Measurements from ENCODE around the gene TMEM186. TPM values are rescaled to one million over a fixed set of nuclear protein-coding genes. Genes with fewer than 3 reads are reported as not detected.

Gene TMEM186
- total and polyA plus RNA-seq, 2 of the 8 experiments (the other 6 are each of a cell fraction or from before 2014, with no cell fraction given) = 13.1 TPM

GRCh38 chr16:8804313-8804712 is 6.9 kb upstream of the TMEM186 start:
- Histone ChIP-seq H3K23me2 (ENCODE audit: low read depth, low read length) (no peaks in the 10 kb centered on the region), H2BK5ac (ENCODE audit: low read depth, low read length) (no peak overlapping the region), H3K27ac (ENCODE audit: low read depth, low read length) (no peak overlapping the region), H3K4me1 (replicated peaks in 1 of 4; ENCODE audit: control insufficient read depth in 3 of 4, insufficient read depth in 4 of 4, low read length in 3 of 4) (no peaks in the 10 kb centered on the region), H4K91ac (replicated peaks; ENCODE audit: insufficient read length, low read length) (no peak overlapping the region), H3K79me1 (ENCODE audit: low read depth, low read length) (peaks cover 2% of the 10 kb centered on the region), H2BK12ac (ENCODE audit: low read depth, low read length) (no peak overlapping the region), H2BK20ac (ENCODE audit: low read length) (no peak overlapping the region), H4K8ac (ENCODE audit: extremely low read depth, insufficient read depth, low read length) (no peak overlapping the region), H3K9ac (replicated peaks in 1 of 4; ENCODE audit: extremely low read depth in 1 of 4, low read depth in 3 of 4, low read length in 3 of 4) (no peak overlapping the region), H3K14ac (ENCODE audit: insufficient read length) (no peak overlapping the region), H3K18ac (ENCODE audit: extremely low read depth, low read length) (no peak overlapping the region), H3K36me3 (ENCODE audit: control insufficient read depth in 2 of 4, insufficient read depth in 4 of 4, low read length in 3 of 4) (peaks cover 29 to 72% (median 58%) of the 10 kb centered on the region in 4 experiments), H3K79me2 (ENCODE audit: control insufficient read depth in 1 of 2, insufficient read depth in 2 of 2, low read length in 2 of 2) (peaks cover 0 to 35% of the 10 kb centered on the region in 2 experiments; a peak in 3 of 4 replicates), H3K56ac (replicated peaks; ENCODE audit: insufficient read length, low read depth, low read length) (no peak overlapping the region), H3K4me2 (ENCODE audit: insufficient read depth in 1 of 2, low read depth in 2 of 2, low read length in 2 of 2) (no peak overlapping the region), H2AK5ac (ENCODE audit: low read depth, low read length) (no peak overlapping the region), H3K4me3 (ENCODE audit: extremely low read depth in 1 of 4, insufficient read depth in 2 of 4, low read depth in 3 of 4, low read length in 4 of 4) (no peak overlapping the region), H2BK120ac (replicated peaks; ENCODE audit: low read depth, low read length) (no peak overlapping the region), H4K5ac (ENCODE audit: insufficient read length, low read depth, low read length) (no peak overlapping the region), H2BK15ac (ENCODE audit: low read length) (no peak overlapping the region), H2AFZ (ENCODE audit: low read length) (no peak overlapping the region), H4K20me1 (replicated peaks in 1 of 2; ENCODE audit: control insufficient read depth in 1 of 2, insufficient read depth in 2 of 2, low read length in 2 of 2) (peaks cover 2 to 5% of the 10 kb centered on the region in 2 experiments), H3K9me3 (ENCODE audit: insufficient read depth in 2 of 2, low read depth in 1 of 2, low read length in 1 of 2) (no peaks in the 10 kb centered on the region), H3K27me3 (replicated peaks in 1 of 4; ENCODE audit: control insufficient read depth in 3 of 4, extremely low read depth in 1 of 4, insufficient read depth in 3 of 4, low read length in 3 of 4) (no peaks in the 10 kb centered on the region), H3K4ac (replicated peaks; ENCODE audit: insufficient read length, low read depth, low read length) (no peak overlapping the region), H3K23ac (ENCODE audit: insufficient read length) (no peak overlapping the region)
- CTCF ChIA-PET (ENCODE audit: partially characterized antibody) = no interaction called here
- POLR2A ChIA-PET (ENCODE audit: partially characterized antibody) = interaction anchor here (0.7 to 2.1 kb wide), 3 partner anchors 15 to 67 kb away, joined by 3 to 7 read pairs (median 7); no protein-coding TSS in a partner anchor
- TF ChIP-seq FOSL1 (IDR thresholded peaks at IDR 0.05; ENCODE audit: insufficient read depth, low read depth, low read length) = no peak
- TF ChIP-seq TAF7 (optimal IDR thresholded peaks at IDR 0.05; ENCODE audit: borderline replicate concordance, low read depth, low read length) = no peak
- TF ChIP-seq MAFK (IDR thresholded peaks at IDR 0.05; ENCODE audit: low read depth, low read length) = no peak
- no peak for TF ChIP-seq EP300 (IDR thresholded peaks at IDR 0.05; ENCODE audit: borderline replicate concordance in 1 of 2, low read depth in 2 of 2, low read length in 2 of 2)
- TF ChIP-seq SIRT6 (IDR thresholded peaks at IDR 0.05; ENCODE audit: low read length) = no peak
- no peak for TF ChIP-seq ZNF274 (IDR thresholded peaks at IDR 0.05; ENCODE audit: borderline replicate concordance, extremely low read depth, low read length)
- TF ChIP-seq POLR2A (IDR thresholded peaks at IDR 0.05; ENCODE audit: control extremely low read depth in 1 of 2, low read depth in 2 of 2, low read length in 2 of 2) = no peak
- TF ChIP-seq HDAC6 (IDR thresholded peaks at IDR 0.05; ENCODE audit: low read depth, low read length) = no peak
- no peak for TF ChIP-seq SAP30 (IDR thresholded peaks at IDR 0.05; ENCODE audit: insufficient read depth, insufficient replicate concordance, low read length)
- TF ChIP-seq SRF (IDR thresholded peaks at IDR 0.05; ENCODE audit: low read depth, low read length) = no peak
- no peak for TF ChIP-seq EZH2 (IDR thresholded peaks at IDR 0.05; ENCODE audit: low read depth, low read length, severe bottlenecking)
- no peak for TF ChIP-seq JUN (IDR thresholded peaks at IDR 0.05; ENCODE audit: low read depth, low read length)
- 93% methylated on average over 6 of the region's 6 CpGs; no CpG with 5 or more reads in 1 of the 2 experiments for WGBS, 2 experiments (ENCODE audit: extremely low coverage in 1 of 2, insufficient coverage in 1 of 2, insufficient read length in 1 of 2, insufficient replicate concordance in 2 of 2, low coverage in 1 of 2, low lambda C conversion rate in 2 of 2, missing lambda C conversion rate in 1 of 2)
- FAIRE-seq (no peak), DNase-seq (ENCODE audit: low read depth in 1 of 2, low spot score in 2 of 2) (no peak)

Data from H1 (cell line).